ENCODE measurements around the gene ALG14. TPM values are rescaled to one million over a fixed set of nuclear protein-coding genes. Genes with fewer than 3 reads are reported as not detected.
"Not testable (repeated sequence)": the region's sequence is repeated elsewhere in the genome, so short reads cannot be mapped to it uniquely, and the experiment has no call there.

Gene ALG14
- polyA plus RNA-seq, 5 donors: 9.5 to 12.1 (median 9.6) TPM

GRCh38 chr1:94955767-94956632 lies 116.8 kb downstream of the ALG14 start:
- no peak for DNase-seq

GRCh38 chr1:94954263-94955220 lies 118.2 kb downstream of the ALG14 start:
- DNase-seq: no peak

GRCh38 chr1:94953746-94954145 lies 119.0 kb downstream of the ALG14 start:
- no peak for DNase-seq

GRCh38 chr1:94953107-94953506 lies 119.6 kb downstream of the ALG14 start:
- DNase-seq: no peak

GRCh38 chr1:94952539-94952938 lies 120.2 kb downstream of the ALG14 start:
- no peak for DNase-seq

GRCh38 chr1:94951509-94952208 lies 121.1 kb downstream of the ALG14 start:
- no peak for DNase-seq

GRCh38 chr1:94951046-94951445 lies 121.7 kb downstream of the ALG14 start:
- no peak for DNase-seq

- no peak for DNase-seq
Measured at GRCh38 chr1:94949681-94950661, 122.8 kb downstream of the ALG14 start.

- DNase-seq: no peak
Measured at GRCh38 chr1:94947437-94947836, 125.3 kb downstream of the ALG14 start.

GRCh38 chr1:94946886-94947285 lies 125.9 kb downstream of the ALG14 start:
- no peak for DNase-seq

- no peak for DNase-seq
Measured at GRCh38 chr1:94942171-94943128, 130.3 kb downstream of the ALG14 start.

- not testable (repeated sequence) for DNase-seq
Measured at GRCh38 chr1:94941480-94941879, 131.3 kb downstream of the ALG14 start.

GRCh38 chr1:94940738-94941137 lies 132.0 kb downstream of the ALG14 start:
- DNase-seq: no peak

GRCh38 chr1:94937820-94938219 lies 134.9 kb downstream of the ALG14 start:
- no peak for DNase-seq

GRCh38 chr1:94936861-94937620 lies 135.7 kb downstream of the ALG14 start:
- no peak for DNase-seq

GRCh38 chr1:94935476-94935875 lies 137.3 kb downstream of the ALG14 start:
- DNase-seq: no peak

- DNase-seq: no peak
Measured at GRCh38 chr1:94935034-94935433, 137.7 kb downstream of the ALG14 start.

- no peak for DNase-seq
Measured at GRCh38 chr1:94934551-94934950, 138.2 kb downstream of the ALG14 start.

Data from right lung (tissue), 5 donors.